Activated CD8-positive, alpha-beta T cell treated with anti-CD3 and anti-CD28 coated beads for 36 hours (primary cell): ENCODE data around the gene CALM3. TPM values are rescaled to one million over a fixed set of nuclear protein-coding genes. Genes with fewer than 3 reads are reported as not detected.

Source experiments
- ATAC-seq: fragments of 200-7000 bp; cut with Tn5 transposase; one replicate; pipeline ENCODE4 v1.10.0; 2021; ENCODE audit warnings: mild to moderate bottlenecking, moderate library complexity
- CTCF ChIA-PET: fragments of 350-600 bp; sonication (Branson Sonifier 250); formaldehyde crosslinking; loops from one replicate; lab custom pipeline; 2021; ENCODE audit warnings: antibody characterized with exemption; lab: Charles Lee
- POLR2A ChIA-PET: fragments of 350-600 bp; sonication (Branson Sonifier 250); formaldehyde crosslinking; loops from one replicate; lab custom pipeline; 2021; ENCODE audit warnings: antibody characterized with exemption; lab: Charles Lee
- DNase-seq: peaks from one replicate; pipeline ENCODE4 v3.0.0-alpha.2; 2020
- H3K27ac Mint-ChIP-seq: one replicate; pipeline ENCODE4 v1.8.0; 2021; ENCODE audit warnings: mild to moderate bottlenecking, mixed read lengths
- H3K27me3 Mint-ChIP-seq: one replicate; pipeline ENCODE4 v1.8.0; 2021; ENCODE audit warnings: mixed read lengths
- H3K36me3 Mint-ChIP-seq: one replicate; pipeline ENCODE4 v1.8.0; 2021; ENCODE audit warnings: low read depth, mixed read lengths
- H3K4me1 Mint-ChIP-seq: one replicate; pipeline ENCODE4 v1.8.0; 2021; ENCODE audit warnings: low read depth, mixed read lengths
- H3K4me3 Mint-ChIP-seq: one replicate; pipeline ENCODE4 v1.8.0; 2021; ENCODE audit warnings: mild to moderate bottlenecking, moderate library complexity, mixed read lengths
- H3K9me3 Mint-ChIP-seq: one replicate; pipeline ENCODE4 v1.8.0; 2021; ENCODE audit warnings: mixed read lengths
- CTCF ChIP-seq: fragments of 200-600 bp; IDR thresholded peaks from one replicate; pipeline ENCODE4 v1.8.0; 2022; ENCODE audit warnings: antibody characterized with exemption, mild to moderate bottlenecking
- intact Hi-C: fragments of 100-400 bp; cut with micrococcal nuclease; formaldehyde crosslinking; loops from one replicate; pipeline ENCODE4 v1.10.0; 2022
- total RNA-seq, 2 experiments: library from RNA; stranded (reverse); gene quantifications; one replicate each; pipeline ENCODE4 v1.2.3, GENCODE V29; 2021

CALM3 gene
- total RNA-seq, 2 experiments from 2014 or later, result 565 to 582 TPM

GRCh38 chr19:46648961-46649960 is 48.1 kb downstream of the CALM3 start:
- H3K27ac Mint-ChIP-seq, result no peak overlapping the region
- intact Hi-C loops, result no loop called here
- H3K9me3 Mint-ChIP-seq, result peaks cover 3% of the 10 kb centered on the region
- H3K36me3 Mint-ChIP-seq, result peaks cover 8% of the 10 kb centered on the region
- ATAC-seq (no peak), DNase-seq (no peak)
- H3K27me3 Mint-ChIP-seq, result peaks cover 40% of the 10 kb centered on the region
- TF ChIP-seq CTCF, result no peak
- peaks cover 4% of the 10 kb centered on the region for H3K4me1 Mint-ChIP-seq
- CTCF ChIA-PET, result interaction anchor here (1.8 to 2.2 kb wide), 2 partner anchors 8 to 13 kb away, joined by 8 to 11 read pairs; partner anchors contain the start of gene DACT3
- no peak overlapping the region for H3K4me3 Mint-ChIP-seq
- POLR2A ChIA-PET, result interaction anchor here (1.0 kb wide), 1 partner anchor 30 kb away, joined by 3 read pairs; no protein-coding TSS in a partner anchor

GRCh38 chr19:46650445-46650844 is 49.3 kb downstream of the CALM3 start:
- Mint-ChIP-seq H3K27me3 (peaks cover 46% of the 10 kb centered on the region), H3K36me3 (peaks cover 8% of the 10 kb centered on the region), H3K4me3 (no peak overlapping the region), H3K27ac (no peak overlapping the region), H3K9me3 (peaks cover 3% of the 10 kb centered on the region), H3K4me1 (peaks cover 4% of the 10 kb centered on the region)
- DNase-seq, result no peak
- intact Hi-C loops, result no loop called here
- TF ChIP-seq CTCF, result no peak
- ChIA-PET POLR2A (no interaction called here), CTCF (no interaction called here)
- no peak for ATAC-seq

- H3K27ac Mint-ChIP-seq, result no peak overlapping the region
- ChIA-PET CTCF (no interaction called here), POLR2A (interaction anchor here (0.6 to 0.8 kb wide), 2 partner anchors 54 to 580 kb away, joined by 3 to 4 read pairs; no protein-coding TSS in a partner anchor)
- intact Hi-C loops, result no loop called here
- no peaks in the 10 kb centered on the region for H3K36me3 Mint-ChIP-seq
- no peak overlapping the region for H3K4me3 Mint-ChIP-seq
- peaks cover 44% of the 10 kb centered on the region for H3K27me3 Mint-ChIP-seq
- DNase-seq (no peak), ATAC-seq (no peak)
- peaks cover 6% of the 10 kb centered on the region for H3K4me1 Mint-ChIP-seq
- no peaks in the 10 kb centered on the region for H3K9me3 Mint-ChIP-seq
- TF ChIP-seq CTCF, result no peak
Observed at GRCh38 chr19:46654621-46655152, 53.6 kb downstream of the CALM3 start.

- intact Hi-C loops, result no loop called here
- POLR2A ChIA-PET, result interaction anchor here (0.6 to 1.8 kb wide), 8 partner anchors 19 to 57 kb away, joined by 3 to 7 read pairs (median 4); no protein-coding TSS in a partner anchor
- CTCF ChIA-PET, result interaction anchor here (1.1 to 2.2 kb wide), 5 partner anchors 8 to 119 kb away, joined by 3 to 8 read pairs (median 5); no protein-coding TSS in a partner anchor
- Mint-ChIP-seq H3K36me3 (no peaks in the 10 kb centered on the region), H3K9me3 (no peaks in the 10 kb centered on the region), H3K27me3 (peaks cover 36% of the 10 kb centered on the region), H3K4me1 (peaks cover 15% of the 10 kb centered on the region), H3K4me3 (no peak overlapping the region), H3K27ac (no peak overlapping the region)
- ATAC-seq, result no peak
- TF ChIP-seq CTCF, result no peak
- no peak for DNase-seq
Observed at GRCh38 chr19:46656541-46656940, 55.4 kb downstream of the CALM3 start.
